ENCODE measurements around the gene LRP10. TPM values are rescaled to one million over a fixed set of nuclear protein-coding genes. Genes with fewer than 3 reads are reported as not detected.
"Not testable (repeated sequence)": the region's sequence is repeated elsewhere in the genome, so short reads cannot be mapped to it uniquely, and the experiment has no call there.

Gene LRP10
- polyA plus RNA-seq (2012; ENCODE audit: insufficient read depth, insufficient read length), result 15.2 TPM

- H3K4me3 ChIP-seq (ENCODE audit: low read length), result peak within 1 kb of the TSS; percentile 83
These were observed at the start of gene LRP10 for GRCh38 chr14:22871224-22872032. TSS of gene LRP10 (plus strand) at chr14:22871740. CDS start at chr14:22872304, 564 bp downstream.

GRCh38 chr14:22822016-22822570, 49.4 kb upstream of the LRP10 start:
- H3K4me3 ChIP-seq (ENCODE audit: low read length), result no peak overlapping the region
- no peak for DNase-seq (ENCODE audit: low read depth, low spot score)

More at GRCh38 chr14:22871224-22872032, at the start of gene LRP10:
- DNase-seq (ENCODE audit: low read depth, low spot score), result peak; percentile 58

DNA sequence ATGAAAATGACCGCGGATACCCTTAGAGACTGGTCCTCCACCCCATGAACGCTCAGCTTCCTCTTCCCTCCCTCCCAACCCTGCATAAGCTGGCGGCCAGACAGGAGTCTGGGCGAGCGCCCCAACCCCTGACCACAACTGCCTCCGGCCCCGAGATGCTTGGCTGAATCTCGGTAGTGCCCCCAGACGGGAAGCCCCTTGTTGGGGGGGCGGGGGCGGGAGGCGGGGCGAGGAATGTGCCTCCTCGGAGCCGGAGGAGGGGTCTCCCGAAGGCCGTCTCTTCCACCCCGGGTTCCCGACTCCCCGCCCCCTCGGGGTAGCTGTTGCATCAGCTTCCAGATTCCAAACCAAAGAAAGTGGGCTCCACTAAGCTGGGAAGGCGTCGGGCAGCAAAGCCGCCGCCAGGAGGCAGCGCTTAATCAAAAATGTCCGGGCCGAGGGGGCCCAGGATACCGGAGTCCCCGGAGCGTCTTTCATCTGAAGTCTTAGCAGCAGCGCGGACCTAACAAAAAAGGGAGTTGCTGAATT, 48.9 kb upstream of the LRP10 start:
- peak overlapping the region; percentile 5; the same call in 1 of the 2 replicates for H3K4me3 ChIP-seq (ENCODE audit: low read length)
- DNase-seq (ENCODE audit: low read depth, low spot score), result peak; percentile 53

- peak overlapping the region; percentile 27 for H3K4me3 ChIP-seq (ENCODE audit: low read length)
- peak; percentile 74 for DNase-seq (ENCODE audit: low read depth, low spot score)
These were observed 46.7 kb upstream of the LRP10 start for GRCh38 chr14:22824711-22825359.

DNA sequence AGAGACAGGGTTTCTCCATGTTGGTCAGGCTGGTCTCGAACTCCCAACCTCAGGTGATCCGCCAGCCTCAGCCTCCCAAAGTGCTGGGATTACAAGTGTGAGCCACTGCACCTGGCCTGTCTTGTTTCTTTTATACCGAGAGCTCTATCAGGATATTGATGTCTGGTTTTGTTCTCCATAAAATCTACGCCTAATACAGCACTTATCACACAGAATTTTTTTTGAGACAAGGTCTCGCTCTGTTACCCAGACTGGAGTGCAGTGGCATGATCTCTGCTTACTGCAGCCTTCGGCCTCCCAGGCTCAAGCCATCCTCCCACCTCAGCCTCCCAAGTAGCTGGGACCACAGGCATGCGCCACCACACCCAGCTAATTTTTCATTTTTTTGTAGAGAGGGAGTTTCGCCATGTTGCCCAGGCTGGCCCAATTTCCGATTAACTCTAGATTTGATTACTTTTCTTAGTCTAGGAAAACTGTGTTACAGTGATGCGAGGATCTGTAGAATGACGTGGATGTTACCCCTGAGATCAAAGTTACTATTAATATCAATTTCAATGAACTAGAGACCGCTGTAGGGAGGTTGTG, 42.4 kb upstream of the LRP10 start:
- peak overlapping the region; percentile 96 for H3K4me3 ChIP-seq (ENCODE audit: low read length)
- DNase-seq (ENCODE audit: low read depth, low spot score), result not testable (repeated sequence)

- H3K4me3 ChIP-seq (ENCODE audit: low read length), result peak within 1 kb of the TSS; percentile 96
- DNase-seq (ENCODE audit: low read depth, low spot score), result peak; percentile 95
These were observed 41.7 kb upstream of the LRP10 start, which contains the start of gene MRPL52 for GRCh38 chr14:22829661-22830442. TSS of gene MRPL52 (plus strand) at chr14:22829887. CDS start at chr14:22829913, 26 bp downstream.

DNA sequence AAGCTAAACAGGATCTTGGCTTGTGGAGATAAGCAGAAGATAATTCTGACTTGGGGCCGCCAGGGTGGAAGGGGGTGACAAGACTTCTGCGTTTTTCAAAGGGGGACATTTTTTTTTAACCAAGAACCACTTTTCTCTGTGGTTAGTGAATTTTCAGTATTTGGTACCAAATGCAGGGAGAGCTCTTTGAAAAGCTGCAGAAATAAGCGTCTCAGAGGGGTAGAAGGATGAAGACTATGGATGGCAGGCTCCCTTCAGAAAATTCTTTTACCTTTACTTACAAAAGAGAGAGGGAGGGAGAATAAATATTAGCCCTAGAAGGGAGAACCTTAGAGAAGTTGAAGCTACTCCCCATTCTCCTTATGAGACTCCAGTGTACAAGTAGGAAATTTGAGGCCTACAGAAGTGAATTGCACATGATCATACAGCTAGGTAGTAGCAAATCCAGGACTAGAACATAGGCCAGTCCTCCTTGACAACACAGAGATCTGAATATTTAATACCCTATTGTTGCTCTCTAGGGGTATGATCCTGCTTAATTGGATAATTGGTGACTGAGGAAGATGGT, 41.0 kb upstream of the LRP10 start:
- peak overlapping the region; percentile 96 for H3K4me3 ChIP-seq (ENCODE audit: low read length)
- no peak for DNase-seq (ENCODE audit: low read depth, low spot score)

DNA sequence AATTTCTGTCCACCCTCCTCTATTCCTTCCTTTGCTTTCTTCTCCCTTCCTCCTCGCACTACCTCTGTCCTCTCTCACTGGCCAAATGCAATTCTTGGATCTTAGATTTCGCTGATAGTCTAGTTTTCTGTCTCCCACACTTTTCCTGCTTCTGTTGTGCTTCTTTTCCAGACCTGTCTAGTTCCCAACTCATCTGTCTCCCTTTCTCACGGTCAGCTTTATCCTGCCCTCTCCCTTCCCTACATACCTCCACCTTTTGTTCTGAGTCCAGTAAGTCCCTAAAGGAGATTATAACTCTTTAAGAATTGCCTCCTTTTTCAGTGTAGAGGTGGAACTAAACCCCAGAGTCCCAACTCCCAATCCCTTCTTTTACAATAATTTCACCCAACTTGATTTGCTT, 36.0 kb upstream of the LRP10 start:
- no peak overlapping the region for H3K4me3 ChIP-seq (ENCODE audit: low read length)
- no peak for DNase-seq (ENCODE audit: low read depth, low spot score)

DNA sequence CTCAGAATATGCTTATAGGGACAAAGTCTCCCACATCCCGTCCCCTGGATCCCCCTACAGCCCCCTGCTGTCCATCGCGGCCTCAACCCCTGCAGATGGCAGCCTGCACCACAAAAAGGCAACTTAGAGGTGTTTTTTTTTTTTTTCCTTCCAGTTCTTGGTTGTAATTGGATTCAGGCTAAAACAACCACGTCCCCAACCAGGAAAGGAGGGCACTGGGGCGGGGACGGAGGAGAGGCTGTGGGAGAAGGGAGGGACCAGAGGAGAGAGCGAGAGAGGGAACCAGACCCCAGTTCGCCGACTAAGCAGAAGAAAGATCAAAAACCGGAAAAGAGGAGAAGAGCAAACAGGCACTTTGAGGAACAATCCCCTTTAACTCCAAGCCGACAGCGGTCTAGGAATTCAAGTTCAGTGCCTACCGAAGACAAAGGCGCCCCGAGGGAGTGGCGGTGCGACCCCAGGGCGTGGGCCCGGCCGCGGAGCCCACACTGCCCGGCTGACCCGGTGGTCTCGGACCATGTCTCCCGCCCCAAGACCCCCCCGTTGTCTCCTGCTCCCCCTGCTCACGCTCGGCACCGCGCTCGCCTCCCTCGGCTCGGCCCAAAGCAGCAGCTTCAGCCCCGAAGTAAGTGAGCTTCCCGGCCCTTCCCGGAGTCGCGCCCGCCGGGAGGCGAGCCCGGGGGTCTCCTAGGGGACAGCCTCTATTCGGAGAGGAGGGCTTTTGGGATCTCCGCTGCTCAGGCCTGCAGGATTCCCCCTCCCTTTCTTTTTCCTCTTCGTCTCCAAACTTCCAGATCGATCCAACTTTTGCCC, 35.0 kb upstream of the LRP10 start, which contains the start of gene MMP14:
Gene MMP14 (plus strand): TSS at position 285 of the 813 bp plus-strand sequence. CDS start 233 bp downstream, at position 518.
- no peak within 1 kb of the TSS for H3K4me3 ChIP-seq (ENCODE audit: low read length)
- no peak for DNase-seq (ENCODE audit: low read depth, low spot score)

DNA sequence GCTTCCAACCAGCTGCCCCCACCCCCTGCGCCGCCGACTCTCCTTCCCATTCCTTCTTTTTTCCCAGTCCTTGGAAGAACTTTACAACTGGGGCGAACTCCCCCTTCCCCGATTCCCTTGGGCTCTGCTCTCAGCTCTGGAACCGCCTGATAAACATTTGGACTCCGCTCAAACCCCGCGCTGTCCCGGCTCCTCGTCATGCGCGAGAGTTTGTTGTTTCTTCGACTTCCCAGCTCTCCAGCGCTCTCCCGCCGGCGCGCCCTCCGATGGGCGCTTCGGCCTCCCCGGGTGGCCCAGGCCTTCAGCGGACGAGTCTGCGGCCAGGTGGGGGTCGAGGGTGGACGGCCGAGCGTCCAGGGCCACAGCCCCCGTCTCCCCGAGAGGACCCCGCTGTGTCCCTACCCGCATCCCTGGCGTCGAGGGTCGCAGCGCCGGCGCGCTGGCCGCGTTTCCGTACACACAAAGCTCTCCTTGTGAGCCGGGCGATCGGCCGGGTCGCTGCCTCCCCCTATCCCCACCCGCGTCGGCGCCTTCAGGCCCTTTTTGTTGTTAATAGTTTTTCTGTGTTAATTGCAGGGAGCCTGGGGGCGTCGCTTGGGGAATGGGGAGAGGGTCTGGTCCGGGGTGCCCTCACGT, 34.3 kb upstream of the LRP10 start:
- DNase-seq (ENCODE audit: low read depth, low spot score), result no peak
- no peak overlapping the region for H3K4me3 ChIP-seq (ENCODE audit: low read length)

GRCh38 chr14:22837750-22838538, 33.6 kb upstream of the LRP10 start:
- H3K4me3 ChIP-seq (ENCODE audit: low read length), result no peak overlapping the region
- DNase-seq (ENCODE audit: low read depth, low spot score), result no peak

GRCh38 chr14:22838631-22839041, 32.9 kb upstream of the LRP10 start:
- H3K4me3 ChIP-seq (ENCODE audit: low read length), result no peak overlapping the region
- no peak for DNase-seq (ENCODE audit: low read depth, low spot score)

DNA sequence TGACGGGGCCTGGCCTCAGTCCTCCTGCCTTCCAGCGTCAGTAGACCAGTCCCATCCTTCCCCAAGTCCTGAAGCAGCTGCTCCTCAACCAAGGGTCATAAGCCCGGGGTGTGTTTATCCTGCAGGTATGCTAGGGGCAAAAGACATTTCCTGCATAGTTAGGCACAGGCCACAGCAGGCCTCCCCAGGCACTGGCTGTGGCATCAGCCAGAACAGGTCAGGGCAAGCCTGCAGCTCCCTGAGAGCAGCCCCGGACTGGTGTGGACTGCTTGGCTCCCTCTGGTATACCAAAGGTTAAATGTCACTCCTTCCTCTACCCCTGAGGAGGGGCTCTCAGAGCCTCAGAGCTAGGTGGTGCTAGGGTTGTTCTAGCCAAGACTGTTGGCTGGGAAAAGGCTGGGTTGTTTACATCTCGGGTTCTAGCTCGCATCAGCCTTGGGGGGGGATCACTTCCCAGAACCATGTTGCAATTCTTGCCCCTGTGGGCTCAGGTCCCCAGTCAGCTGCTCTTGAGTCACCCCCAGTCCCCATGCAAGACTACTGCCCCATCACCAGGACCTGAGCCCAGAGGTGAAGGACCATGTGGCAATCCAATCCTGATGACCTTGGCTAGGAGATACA, 32.3 kb upstream of the LRP10 start:
- H3K4me3 ChIP-seq (ENCODE audit: low read length), result no peak overlapping the region

DNA sequence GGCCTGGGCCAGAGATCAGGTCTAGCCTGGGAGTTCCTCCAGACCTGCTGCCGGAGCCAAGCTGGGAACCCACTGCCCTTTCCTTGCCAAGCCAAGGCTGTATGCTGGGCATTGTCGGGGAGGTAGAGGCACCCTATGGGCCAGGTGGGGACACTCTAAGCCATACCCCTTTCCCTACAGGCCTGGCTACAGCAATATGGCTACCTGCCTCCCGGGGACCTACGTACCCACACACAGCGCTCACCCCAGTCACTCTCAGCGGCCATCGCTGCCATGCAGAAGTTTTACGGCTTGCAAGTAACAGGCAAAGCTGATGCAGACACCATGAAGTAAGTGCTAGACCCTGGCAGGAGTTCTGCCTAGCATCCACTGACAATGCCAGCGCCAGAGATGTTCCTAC, 30.2 kb upstream of the LRP10 start:
- no peak for DNase-seq (ENCODE audit: low read depth, low spot score)
- H3K4me3 ChIP-seq (ENCODE audit: low read length), result no peak overlapping the region

More for the DNA sequence above, 32.3 kb upstream of the LRP10 start:
- DNase-seq (ENCODE audit: low read depth, low spot score), result no peak

DNA sequence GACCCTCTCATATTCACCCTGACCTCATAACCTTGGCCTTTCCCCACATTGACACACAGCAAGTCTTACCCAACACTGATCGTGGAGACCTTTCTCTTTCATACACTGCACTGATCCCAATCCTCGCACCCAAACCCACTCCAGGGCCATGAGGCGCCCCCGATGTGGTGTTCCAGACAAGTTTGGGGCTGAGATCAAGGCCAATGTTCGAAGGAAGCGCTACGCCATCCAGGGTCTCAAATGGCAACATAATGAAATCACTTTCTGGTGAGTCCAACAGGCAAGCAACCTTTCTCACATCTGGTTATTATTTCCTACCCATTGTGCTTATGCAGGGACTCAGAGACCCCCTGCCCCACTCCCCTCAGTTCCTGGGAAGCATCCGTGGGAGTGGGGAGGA, 29.8 kb upstream of the LRP10 start:
- no peak overlapping the region for H3K4me3 ChIP-seq (ENCODE audit: low read length)
- DNase-seq (ENCODE audit: low read depth, low spot score), result no peak

Measured in Jurkat, Clone E6-1 (cell line).